ENCODE results near the gene RGS3.
A peak's percentile ranks its signal among the peaks of the same experiment; 100 is the strongest.

The RGS3 gene

GRCh38 chr9:113590991-113591898 is 127.7 kb downstream of the RGS3 start:
- DNase-seq: peak; percentile 64

- no peak for DNase-seq
These were observed 128.5 kb downstream of the RGS3 start for GRCh38 chr9:113591899-113592625.

- no peak for DNase-seq
These were observed 129.5 kb downstream of the RGS3 start for GRCh38 chr9:113592876-113593575.

GRCh38 chr9:113593682-113594281 is 130.3 kb downstream of the RGS3 start:
- DNase-seq: no peak

- no peak for DNase-seq
These were observed 131.2 kb downstream of the RGS3 start for GRCh38 chr9:113594484-113595299.

GRCh38 chr9:113596616-113597320 is 133.2 kb downstream of the RGS3 start:
- DNase-seq: no peak

GRCh38 chr9:113597390-113598241 is 134.1 kb downstream of the RGS3 start:
- DNase-seq: no peak

GRCh38 chr9:113598451-113598850 is 134.9 kb downstream of the RGS3 start:
- no peak for DNase-seq

- no peak for DNase-seq
These were observed 135.4 kb downstream of the RGS3 start for GRCh38 chr9:113598883-113599282.

- no peak for DNase-seq
These were observed 136.1 kb downstream of the RGS3 start for GRCh38 chr9:113599646-113600022.

GRCh38 chr9:113600023-113600823 is 136.7 kb downstream of the RGS3 start:
- DNase-seq: no peak

- no peak for DNase-seq
These were observed 137.5 kb downstream of the RGS3 start for GRCh38 chr9:113600871-113601614.

GRCh38 chr9:113601656-113602055 is 138.1 kb downstream of the RGS3 start:
- no peak for DNase-seq

- DNase-seq: peak; percentile 52
These were observed 138.9 kb downstream of the RGS3 start for GRCh38 chr9:113602126-113603047.

- no peak for DNase-seq
These were observed 139.5 kb downstream of the RGS3 start for GRCh38 chr9:113603048-113603375.

- DNase-seq: no peak
These were observed 140.2 kb downstream of the RGS3 start for GRCh38 chr9:113603773-113604172.

GRCh38 chr9:113604393-113604792 is 140.9 kb downstream of the RGS3 start:
- no peak for DNase-seq

- DNase-seq: no peak
These were observed 143.0 kb downstream of the RGS3 start for GRCh38 chr9:113606510-113606909.
